IPS-18a (cell line): ENCODE measurements around the gene NBPF12.
"Not testable (repeated sequence)": the region's sequence is repeated elsewhere in the genome, so short reads cannot be mapped to it uniquely, and the experiment has no call there.

Experiments used
- H3K27ac ChIP-seq: one replicate; pipeline ENCODE4 v1.5.1; 2013; ENCODE audit warnings: low read length
- H3K27me3 ChIP-seq: one replicate; pipeline ENCODE4 v1.6.1; 2013; ENCODE audit warnings: mild to moderate bottlenecking, low read length; ENCODE audit not compliant: control insufficient read depth, insufficient read depth
- H3K36me3 ChIP-seq: one replicate; pipeline ENCODE4 v1.6.1; 2013; ENCODE audit warnings: low read depth, low read length; ENCODE audit not compliant: control insufficient read depth
- H3K4me1 ChIP-seq: one replicate; pipeline ENCODE4 v1.6.1; 2013; ENCODE audit warnings: low read depth, low read length; ENCODE audit not compliant: control insufficient read depth
- H3K4me3 ChIP-seq: one replicate; pipeline ENCODE4 v1.5.1; 2013; ENCODE audit warnings: low read length
- H3K9ac ChIP-seq: one replicate; pipeline ENCODE4 v1.6.1; 2013; ENCODE audit warnings: mild to moderate bottlenecking, low read length, moderate library complexity
- H3K9me3 ChIP-seq: one replicate; pipeline ENCODE4 v1.6.1; 2013; ENCODE audit warnings: low read depth, low read length; ENCODE audit not compliant: control insufficient read depth

NBPF12 gene

GRCh38 chr1:147008495-147008894 is 70.4 kb downstream of the NBPF12 start:
- H3K27ac ChIP-seq, H3K9me3 ChIP-seq, H3K9ac ChIP-seq, H3K36me3 ChIP-seq, H3K27me3 ChIP-seq, H3K4me1 ChIP-seq, H3K4me3 ChIP-seq: not testable (repeated sequence)

DNA sequence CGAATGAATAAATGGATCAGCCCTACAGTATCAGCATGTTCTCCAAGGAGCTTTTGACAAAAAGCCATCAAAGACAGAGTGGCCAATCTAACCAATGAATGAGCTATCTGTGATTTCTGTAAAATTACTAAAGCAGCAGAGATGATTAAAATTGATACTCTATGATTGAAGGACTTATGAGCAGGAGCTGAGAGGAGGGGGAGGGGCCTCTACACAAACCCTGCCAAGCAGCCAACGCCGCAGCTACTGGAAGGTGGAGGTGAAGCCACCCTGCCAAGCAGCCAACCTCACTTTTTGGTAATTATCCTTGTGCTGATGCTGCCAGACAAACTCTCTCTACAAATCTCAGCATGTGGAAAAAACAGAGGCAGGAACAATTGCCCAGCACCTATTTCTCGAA is 88.9 kb downstream of the NBPF12 start:
- H3K36me3 ChIP-seq, H3K4me3 ChIP-seq, H3K27ac ChIP-seq, H3K9ac ChIP-seq, H3K4me1 ChIP-seq, H3K27me3 ChIP-seq, H3K9me3 ChIP-seq: not testable (repeated sequence)

DNA sequence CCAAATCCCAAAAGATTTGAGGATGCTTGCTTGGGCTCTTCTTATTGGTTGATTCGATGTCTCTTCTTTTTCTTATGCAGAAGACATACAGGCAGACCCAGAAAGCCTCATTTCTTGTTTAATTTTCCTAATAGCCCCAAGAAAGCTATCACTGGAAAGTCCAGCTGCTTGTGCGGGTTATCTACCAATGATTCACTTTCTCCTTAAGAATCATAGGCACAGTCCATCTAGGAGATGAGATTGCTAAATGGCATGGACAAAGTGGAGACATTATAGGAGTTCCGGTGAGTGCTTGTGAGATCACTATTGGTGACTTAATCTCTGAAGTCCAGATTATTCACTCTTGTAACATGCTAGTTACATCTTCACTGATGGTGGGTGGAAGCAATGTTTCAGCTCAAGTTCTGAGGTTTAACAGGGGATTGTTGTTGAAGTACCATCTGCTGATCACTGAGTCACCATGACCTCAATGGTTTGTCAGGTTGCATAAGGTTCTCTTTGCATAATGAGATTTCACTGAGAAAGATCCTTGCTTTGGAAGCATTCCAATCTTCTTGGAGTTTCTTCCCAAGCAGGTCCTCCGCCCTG is 92.0 kb downstream of the NBPF12 start:
- H3K9ac ChIP-seq, H3K27ac ChIP-seq, H3K4me3 ChIP-seq, H3K4me1 ChIP-seq, H3K36me3 ChIP-seq, H3K9me3 ChIP-seq, H3K27me3 ChIP-seq: not testable (repeated sequence)

GRCh38 chr1:147039916-147040315 is 101.8 kb downstream of the NBPF12 start:
- Histone ChIP-seq H3K27ac (no peak overlapping the region), H3K4me1 (no peaks in the 10 kb centered on the region), H3K4me3 (no peak overlapping the region), H3K27me3 (no peaks in the 10 kb centered on the region), H3K9me3 (no peaks in the 10 kb centered on the region), H3K36me3 (no peaks in the 10 kb centered on the region), H3K9ac (no peak overlapping the region)

DNA sequence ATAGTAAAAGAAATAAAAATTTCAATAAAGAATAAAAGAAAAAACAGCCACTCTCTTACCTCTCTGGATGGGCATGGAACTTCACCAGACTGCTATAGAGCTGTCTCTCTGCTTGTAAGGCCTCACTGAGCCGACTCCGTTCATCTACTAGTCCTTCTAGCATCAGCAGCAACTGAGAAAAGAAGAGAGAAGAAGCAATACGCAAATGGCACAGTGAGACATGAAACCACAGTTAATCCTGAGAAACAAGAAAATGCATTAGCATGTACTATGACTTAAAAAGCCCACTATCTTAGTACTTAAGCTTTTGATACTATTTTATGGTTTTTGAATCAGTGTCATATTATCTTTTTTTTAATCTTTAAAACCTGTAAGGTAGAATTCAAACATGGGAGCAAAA is 104.8 kb downstream of the NBPF12 start:
- H3K9me3 ChIP-seq, H3K36me3 ChIP-seq, H3K27me3 ChIP-seq, H3K9ac ChIP-seq, H3K4me3 ChIP-seq, H3K27ac ChIP-seq, H3K4me1 ChIP-seq: not testable (repeated sequence)

GRCh38 chr1:147044511-147044910 is 106.4 kb downstream of the NBPF12 start:
- H3K4me1 ChIP-seq, H3K27ac ChIP-seq, H3K4me3 ChIP-seq, H3K9me3 ChIP-seq, H3K36me3 ChIP-seq, H3K27me3 ChIP-seq, H3K9ac ChIP-seq: not testable (repeated sequence)
